KG1 (cell line): ENCODE results near the gene WFS1.
A peak's percentile ranks its signal among the peaks of the same experiment; 100 is the strongest.

Source experiments
- DNase-seq: peaks from one replicate; lab custom pipeline; 2025; lab: John Stamatoyannopoulos, UW

Gene WFS1

GRCh38 chr4:6300359-6300758, 30.7 kb downstream of the WFS1 start:
- DNase-seq, result no peak

GRCh38 chr4:6301051-6301731, 31.5 kb downstream of the WFS1 start:
- no peak for DNase-seq

- DNase-seq, result no peak
These were observed 32.2 kb downstream of the WFS1 start for GRCh38 chr4:6301732-6302442.

GRCh38 chr4:6302869-6303268, 33.2 kb downstream of the WFS1 start:
- DNase-seq, result no peak

- DNase-seq, result no peak
These were observed 34.3 kb downstream of the WFS1 start for GRCh38 chr4:6303943-6304342.

GRCh38 chr4:6306299-6306698, 36.6 kb downstream of the WFS1 start:
- no peak for DNase-seq

GRCh38 chr4:6307230-6307629, 37.6 kb downstream of the WFS1 start:
- DNase-seq, result no peak

- no peak for DNase-seq
These were observed 38.2 kb downstream of the WFS1 start for GRCh38 chr4:6307891-6308290.

- DNase-seq, result no peak
These were observed 39.4 kb downstream of the WFS1 start for GRCh38 chr4:6308899-6309643.

GRCh38 chr4:6309777-6310176, 40.1 kb downstream of the WFS1 start:
- DNase-seq, result no peak

- no peak for DNase-seq
These were observed 43.6 kb downstream of the WFS1 start for GRCh38 chr4:6313216-6313615.

- no peak for DNase-seq
These were observed 46.9 kb downstream of the WFS1 start for GRCh38 chr4:6316461-6317003.

GRCh38 chr4:6318206-6318605, 48.6 kb downstream of the WFS1 start:
- DNase-seq, result no peak

- no peak for DNase-seq
These were observed 50.0 kb downstream of the WFS1 start for GRCh38 chr4:6319530-6320150.

GRCh38 chr4:6320663-6321062, 51.0 kb downstream of the WFS1 start:
- DNase-seq, result no peak

- DNase-seq, result no peak
These were observed 51.7 kb downstream of the WFS1 start for GRCh38 chr4:6321361-6321760.

- no peak for DNase-seq
These were observed 52.6 kb downstream of the WFS1 start for GRCh38 chr4:6322067-6322760.

- no peak for DNase-seq
These were observed 53.3 kb downstream of the WFS1 start for GRCh38 chr4:6322761-6323566.

- no peak for DNase-seq
These were observed 54.9 kb downstream of the WFS1 start for GRCh38 chr4:6324461-6324998.

- peak; percentile 15 for DNase-seq
These were observed 55.5 kb downstream of the WFS1 start for GRCh38 chr4:6324999-6325787.
